OCI-LY3 (cell line): ENCODE data around the gene DYNC1I2.

Source experiments
- CTCF ChIP-seq: fragments of 200-600, 300-600 bp; sonication (generic); IDR thresholded peaks from 2 replicates; pipeline ENCODE4 v1.5.1; 2014; ENCODE audit warnings: antibody characterized with exemption, low read length, low read depth
- EZH2phosphoT487 ChIP-seq: fragments of 200-600 bp; shearing (Covaris generic); IDR thresholded peaks from 2 replicates; pipeline ENCODE4 v1.6.1; 2018; ENCODE audit warnings: antibody characterized with exemption, mixed run types, low read depth

- TF ChIP-seq CTCF (no peak), EZH2phosphoT487 (no peak)
Observed at GRCh38 chr2:171711351-171711750, 24.1 kb downstream of the DYNC1I2 start.
